Bone marrow (tissue), 2 donors: Measurements from ENCODE around the gene TIAL1.
"Not testable (repeated sequence)": the region's sequence is repeated elsewhere in the genome, so short reads cannot be mapped to it uniquely, and the experiment has no call there.

ENCODE experiments used
- DNase-seq, 2 donors: peaks; one replicate each; lab custom pipeline; 2025; lab: John Stamatoyannopoulos, UW

Gene TIAL1

GRCh38 chr10:119613741-119614140 is 17.0 kb upstream of the TIAL1 start:
- no peak for DNase-seq

GRCh38 chr10:119611433-119611832 is 14.7 kb upstream of the TIAL1 start:
- no peak for DNase-seq

- DNase-seq = no peak
Measured at GRCh38 chr10:119609516-119609915, 12.8 kb upstream of the TIAL1 start.

- no peak for DNase-seq
Measured at GRCh38 chr10:119608316-119609155, 11.8 kb upstream of the TIAL1 start.

GRCh38 chr10:119604468-119604867 is 7.7 kb upstream of the TIAL1 start:
- DNase-seq = no peak

GRCh38 chr10:119602241-119603095 is 5.7 kb upstream of the TIAL1 start:
- DNase-seq = peak in 1 of 2 donors; percentile 23

- DNase-seq = no peak
Measured at GRCh38 chr10:119598397-119598796, 1.6 kb upstream of the TIAL1 start.

- DNase-seq = no peak
Measured at GRCh38 chr10:119597405-119598186, 832 bp upstream of the TIAL1 start.

- no peak for DNase-seq
Measured at GRCh38 chr10:119595676-119596515, 868 bp downstream of the TIAL1 start.

GRCh38 chr10:119595134-119595675 is 1.6 kb downstream of the TIAL1 start:
- no peak for DNase-seq

GRCh38 chr10:119588071-119588470 is 8.7 kb downstream of the TIAL1 start:
- DNase-seq = no peak

GRCh38 chr10:119578355-119578754 is 18.4 kb downstream of the TIAL1 start:
- no peak for DNase-seq

- DNase-seq = no peak
Measured at GRCh38 chr10:119575991-119576390, 20.8 kb downstream of the TIAL1 start.

GRCh38 chr10:119575506-119575905 is 21.3 kb downstream of the TIAL1 start:
- DNase-seq = peak in 1 of 2 donors; percentile 17

GRCh38 chr10:119567978-119568377 is 28.8 kb downstream of the TIAL1 start:
- DNase-seq = no peak

GRCh38 chr10:119562097-119562496 is 34.7 kb downstream of the TIAL1 start:
- DNase-seq = no peak

GRCh38 chr10:119559511-119559910 is 37.3 kb downstream of the TIAL1 start:
- DNase-seq = not testable (repeated sequence)

GRCh38 chr10:119556081-119556480 is 40.7 kb downstream of the TIAL1 start:
- not testable (repeated sequence) for DNase-seq

GRCh38 chr10:119555178-119555784 is 41.5 kb downstream of the TIAL1 start:
- DNase-seq = no peak

GRCh38 chr10:119550827-119551226 is 45.9 kb downstream of the TIAL1 start:
- DNase-seq = no peak
